ENCODE measurements around the gene IKZF3. TPM values are rescaled to one million over a fixed set of nuclear protein-coding genes. Genes with fewer than 3 reads are reported as not detected.
"Not testable (repeated sequence)": the region's sequence is repeated elsewhere in the genome, so short reads cannot be mapped to it uniquely, and the experiment has no call there.

IKZF3 gene
- total RNA-seq, 2 experiments from 2014 or later = 39.7 to 39.9 TPM

- peak overlapping the region; percentile 94 for H3K27ac Mint-ChIP-seq
- H3K27ac ChIP-seq (ENCODE audit: low read depth in 1 of 2, low read length in 2 of 2) = peak overlapping the region; percentile 9 to 25
- H3K4me1 Mint-ChIP-seq (ENCODE audit: low read depth) = peaks cover 74% of the 10 kb centered on the region
- H3K36me3 Mint-ChIP-seq (ENCODE audit: low read depth) = peaks cover 21% of the 10 kb centered on the region
- H3K4me3 Mint-ChIP-seq = peak overlapping the region; percentile 74
- ATAC-seq (ENCODE audit: poor library complexity) (no peak), DNase-seq (peak in 1 of 14 experiments; percentile 24)
- peak overlapping the region; percentile 80 for H3K4me3 ChIP-seq (ENCODE audit: low read length)
- no peaks in the 10 kb centered on the region for H3K9me3 ChIP-seq (ENCODE audit: control insufficient read depth in 1 of 2, insufficient read depth in 1 of 2, low read length in 2 of 2)
- intact Hi-C loops (cut with DNase I, micrococcal nuclease) = loop anchor here (1.0 to 10.0 kb wide), 3 partner anchors 10 to 236 kb away; partner anchors contain the start of gene PPP1R1B (in 1 of the 2)
- no peaks in the 10 kb centered on the region for H3K27me3 Mint-ChIP-seq
- peaks cover 23% of the 10 kb centered on the region for H3K4me1 ChIP-seq (ENCODE audit: insufficient read depth, low read length)
- no peaks in the 10 kb centered on the region for H3K27me3 ChIP-seq (ENCODE audit: control insufficient read depth in 1 of 2, insufficient read depth in 2 of 2, low read length in 2 of 2)
- CTCF ChIA-PET = interaction anchor here (1.0 to 6.9 kb wide), 7 partner anchors 18 to 240 kb away, joined by 3 to 52 read pairs (median 4); partner anchors contain the start of gene MIEN1
- POLR2A ChIA-PET = interaction anchor here (0.6 to 6.6 kb wide), 13 partner anchors 13 to 240 kb away, joined by 3 to 52 read pairs (median 6); partner anchors contain the start of gene MIEN1
- H3K9me3 Mint-ChIP-seq = no peaks in the 10 kb centered on the region
- H3K36me3 ChIP-seq (ENCODE audit: insufficient read depth, low read length) = peaks cover 6% of the 10 kb centered on the region
- TF ChIP-seq, protein P1, sequence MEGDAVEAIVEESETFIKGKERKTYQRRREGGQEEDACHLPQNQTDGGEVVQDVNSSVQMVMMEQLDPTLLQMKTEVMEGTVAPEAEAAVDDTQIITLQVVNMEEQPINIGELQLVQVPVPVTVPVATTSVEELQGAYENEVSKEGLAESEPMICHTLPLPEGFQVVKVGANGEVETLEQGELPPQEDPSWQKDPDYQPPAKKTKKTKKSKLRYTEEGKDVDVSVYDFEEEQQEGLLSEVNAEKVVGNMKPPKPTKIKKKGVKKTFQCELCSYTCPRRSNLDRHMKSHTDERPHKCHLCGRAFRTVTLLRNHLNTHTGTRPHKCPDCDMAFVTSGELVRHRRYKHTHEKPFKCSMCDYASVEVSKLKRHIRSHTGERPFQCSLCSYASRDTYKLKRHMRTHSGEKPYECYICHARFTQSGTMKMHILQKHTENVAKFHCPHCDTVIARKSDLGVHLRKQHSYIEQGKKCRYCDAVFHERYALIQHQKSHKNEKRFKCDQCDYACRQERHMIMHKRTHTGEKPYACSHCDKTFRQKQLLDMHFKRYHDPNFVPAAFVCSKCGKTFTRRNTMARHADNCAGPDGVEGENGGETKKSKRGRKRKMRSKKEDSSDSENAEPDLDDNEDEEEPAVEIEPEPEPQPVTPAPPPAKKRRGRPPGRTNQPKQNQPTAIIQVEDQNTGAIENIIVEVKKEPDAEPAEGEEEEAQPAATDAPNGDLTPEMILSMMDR (IDR thresholded peaks at IDR 0.05) = no peak
These were observed 2.9 kb downstream of the IKZF3 start for GRCh38 chr17:39861235-39861634.

- H3K27ac Mint-ChIP-seq; ATAC-seq (ENCODE audit: poor library complexity); H3K9me3 Mint-ChIP-seq; H3K27me3 ChIP-seq (ENCODE audit: control insufficient read depth in 1 of 2, insufficient read depth in 2 of 2, low read length in 2 of 2); H3K36me3 ChIP-seq (ENCODE audit: insufficient read depth, low read length); H3K27me3 Mint-ChIP-seq; intact Hi-C loops (cut with DNase I, micrococcal nuclease); H3K4me3 Mint-ChIP-seq; H3K4me3 ChIP-seq (ENCODE audit: low read length); H3K27ac ChIP-seq (ENCODE audit: low read depth in 1 of 2, low read length in 2 of 2); H3K9me3 ChIP-seq (ENCODE audit: control insufficient read depth in 1 of 2, insufficient read depth in 1 of 2, low read length in 2 of 2); DNase-seq: not testable (repeated sequence)
- ChIA-PET POLR2A (interaction anchor here (1.1 kb wide), 1 partner anchor 71 kb away, joined by 3 read pairs; the partner anchor contains the start of genes LRRC3C and ORMDL3), CTCF (interaction anchor here (1.0 kb wide), 1 partner anchor 234 kb away, joined by 3 read pairs; no protein-coding TSS in a partner anchor)
- H3K36me3 Mint-ChIP-seq (ENCODE audit: low read depth) = peaks cover 18% of the 10 kb centered on the region
- H3K4me1 Mint-ChIP-seq (ENCODE audit: low read depth) = peaks cover 62% of the 10 kb centered on the region
- peaks cover 17% of the 10 kb centered on the region for H3K4me1 ChIP-seq (ENCODE audit: insufficient read depth, low read length)
These were observed 8.0 kb downstream of the IKZF3 start for GRCh38 chr17:39855911-39856649.

- Histone ChIP-seq H3K4me3 (ENCODE audit: low read length) (no peak overlapping the region), H3K4me1 (ENCODE audit: insufficient read depth, low read length) (peaks cover 16% of the 10 kb centered on the region), H3K27me3 (ENCODE audit: control insufficient read depth in 1 of 2, insufficient read depth in 2 of 2, low read length in 2 of 2) (no peaks in the 10 kb centered on the region), H3K9me3 (ENCODE audit: control insufficient read depth in 1 of 2, insufficient read depth in 1 of 2, low read length in 2 of 2) (no peaks in the 10 kb centered on the region), H3K36me3 (ENCODE audit: insufficient read depth, low read length) (peaks cover 5% of the 10 kb centered on the region), H3K27ac (ENCODE audit: low read depth in 1 of 2, low read length in 2 of 2) (no peak overlapping the region)
- Mint-ChIP-seq H3K9me3 (no peaks in the 10 kb centered on the region), H3K27ac (peak overlapping the region; percentile 32), H3K4me3 (no peak overlapping the region), H3K27me3 (no peaks in the 10 kb centered on the region), H3K4me1 (ENCODE audit: low read depth) (peaks cover 54% of the 10 kb centered on the region), H3K36me3 (ENCODE audit: low read depth) (peaks cover 20% of the 10 kb centered on the region)
- no peak for DNase-seq
- intact Hi-C loops (cut with DNase I, micrococcal nuclease) = no loop called here
- ChIA-PET CTCF (interaction anchor here (1.0 to 1.9 kb wide), 2 partner anchors 9 to 233 kb away, joined by 3 to 6 read pairs; partner anchors contain the start of gene IKZF3), POLR2A (no interaction called here)
- TF ChIP-seq, protein P1 (IDR thresholded peaks at IDR 0.05) = no peak
- no peak for ATAC-seq (ENCODE audit: poor library complexity)
These were observed 9.2 kb downstream of the IKZF3 start for GRCh38 chr17:39854909-39855308.
